ENCODE results near the gene ERF. TPM values are rescaled to one million over a fixed set of nuclear protein-coding genes. Genes with fewer than 3 reads are reported as not detected.
A peak's percentile ranks its signal among the peaks of the same experiment; 100 is the strongest.

ERF gene
- total and polyA plus RNA-seq, 2 donors (not counting 1 experiment from before 2014, with no cell fraction given): 48.6 to 51.5 TPM

- Histone ChIP-seq H3K27me3 (replicated peaks in 1 of 4; ENCODE audit: control extremely low read depth in 1 of 4, control insufficient read depth in 3 of 4, insufficient read depth in 4 of 4, low read length in 3 of 4) (no peaks in the 10 kb centered on the region), H3K36me3 (replicated peaks in 1 of 2; ENCODE audit: control extremely low read depth in 1 of 2, control insufficient read depth in 1 of 2, extremely low read depth in 1 of 2, insufficient read depth in 2 of 2, low read length in 1 of 2) (no peaks in the 10 kb centered on the region), H3K4me1 (ENCODE audit: control insufficient read depth in 2 of 2, insufficient read depth in 2 of 2, low read length in 2 of 2) (peaks cover 17 to 22% of the 10 kb centered on the region in 2 donors), H3K9ac (ENCODE audit: low read length) (no peak overlapping the region), H3K4me2 (replicated peaks; ENCODE audit: low read depth, low read length, poor library complexity, severe bottlenecking) (no peak overlapping the region), H3K4me3 (ENCODE audit: control extremely low read depth in 1 of 5, extremely low read depth in 1 of 5, insufficient read depth in 1 of 5, low read depth in 2 of 5, low read length in 4 of 5) (no peak overlapping the region), H2AFZ (ENCODE audit: insufficient read depth, low read depth, low read length, poor library complexity, severe bottlenecking) (no peak overlapping the region), H3K9me3 (ENCODE audit: control extremely low read depth in 1 of 3, control insufficient read depth in 2 of 3, insufficient read depth in 1 of 3, low read length in 2 of 3) (no peaks in the 10 kb centered on the region), H4K20me1 (ENCODE audit: control insufficient read depth, insufficient read depth, low read length, poor library complexity, severe bottlenecking) (no peaks in the 10 kb centered on the region), H3K79me2 (ENCODE audit: control insufficient read depth, insufficient read depth, low read length) (no peaks in the 10 kb centered on the region), H3K27ac (ENCODE audit: low read length in 2 of 2) (no peak overlapping the region)
- ATAC-seq (ENCODE audit: low read depth): no peak
- CTCF ChIA-PET: interaction anchor here (0.6 to 1.0 kb wide), 5 partner anchors 8 to 194 kb away, joined by 3 to 7 read pairs (median 4); no protein-coding TSS in a partner anchor
- POLR2A ChIA-PET: interaction anchor here (0.9 kb wide), 1 partner anchor 22 kb away, joined by 9 read pairs; no protein-coding TSS in a partner anchor
- Mint-ChIP-seq H3K27ac (no peak overlapping the region), H3K9me3 (ENCODE audit: insufficient read depth) (no peaks in the 10 kb centered on the region), H3K27me3 (no peaks in the 10 kb centered on the region), H3K4me1 (peaks cover 25% of the 10 kb centered on the region), H3K4me3 (peak overlapping the region; percentile 91)
- no CpG with 5 or more reads among the region's 8 CpGs for WGBS (ENCODE audit: insufficient coverage)
- DNase-seq: no peak
- intact Hi-C loops (cut with micrococcal nuclease): no loop called here
- TF ChIP-seq CTCF (IDR thresholded peaks at IDR 0.05): no peak
- no peak for TF ChIP-seq EZH2 (IDR thresholded peaks at IDR 0.05; ENCODE audit: borderline replicate concordance, insufficient read depth, low read depth, low read length, poor library complexity, severe bottlenecking)
Observed at GRCh38 chr19:42303876-42304275, 48.9 kb upstream of the ERF start.

GRCh38 chr19:42303101-42303464, 48.2 kb upstream of the ERF start:
- Histone ChIP-seq H3K4me2 (replicated peaks; ENCODE audit: low read depth, low read length, poor library complexity, severe bottlenecking) (peak overlapping the region; percentile 85), H3K9me3 (ENCODE audit: control extremely low read depth in 1 of 3, control insufficient read depth in 2 of 3, insufficient read depth in 1 of 3, low read length in 2 of 3) (no peaks in the 10 kb centered on the region), H3K27ac (ENCODE audit: low read length in 2 of 2) (no peak overlapping the region), H3K4me1 (ENCODE audit: control insufficient read depth in 2 of 2, insufficient read depth in 2 of 2, low read length in 2 of 2) (peaks cover 17 to 22% of the 10 kb centered on the region in 2 donors), H3K79me2 (ENCODE audit: control insufficient read depth, insufficient read depth, low read length) (no peaks in the 10 kb centered on the region), H3K9ac (ENCODE audit: low read length) (peak overlapping the region; percentile 75), H2AFZ (ENCODE audit: insufficient read depth, low read depth, low read length, poor library complexity, severe bottlenecking) (peak overlapping the region; percentile 81), H4K20me1 (ENCODE audit: control insufficient read depth, insufficient read depth, low read length, poor library complexity, severe bottlenecking) (no peaks in the 10 kb centered on the region), H3K27me3 (replicated peaks in 1 of 4; ENCODE audit: control extremely low read depth in 1 of 4, control insufficient read depth in 3 of 4, insufficient read depth in 4 of 4, low read length in 3 of 4) (no peaks in the 10 kb centered on the region), H3K36me3 (replicated peaks in 1 of 2; ENCODE audit: control extremely low read depth in 1 of 2, control insufficient read depth in 1 of 2, extremely low read depth in 1 of 2, insufficient read depth in 2 of 2, low read length in 1 of 2) (no peaks in the 10 kb centered on the region), H3K4me3 (ENCODE audit: control extremely low read depth in 1 of 5, extremely low read depth in 1 of 5, insufficient read depth in 1 of 5, low read depth in 2 of 5, low read length in 4 of 5) (peak overlapping the region in 4 of 5 experiments; percentile 58 to 80 (median 70))
- CTCF ChIA-PET: interaction anchor here (0.5 to 1.2 kb wide), 2 partner anchors 18 to 121 kb away, joined by 3 read pairs; no protein-coding TSS in a partner anchor
- no peak for ATAC-seq (ENCODE audit: low read depth)
- WGBS (ENCODE audit: insufficient coverage): 97% methylated on average over 3 of the region's 11 CpGs
- Mint-ChIP-seq H3K27ac (peak overlapping the region; percentile 78), H3K27me3 (no peaks in the 10 kb centered on the region), H3K4me1 (peaks cover 25% of the 10 kb centered on the region), H3K4me3 (peak overlapping the region; percentile 91), H3K9me3 (ENCODE audit: insufficient read depth) (no peaks in the 10 kb centered on the region)
- intact Hi-C loops (cut with micrococcal nuclease): no loop called here
- POLR2A ChIA-PET: interaction anchor here (1.3 kb wide), 1 partner anchor 12 kb away, joined by 3 read pairs; no protein-coding TSS in a partner anchor
- no peak for DNase-seq
- TF ChIP-seq CTCF (IDR thresholded peaks at IDR 0.05) (no peak), EZH2 (IDR thresholded peaks at IDR 0.05; ENCODE audit: borderline replicate concordance, insufficient read depth, low read depth, low read length, poor library complexity, severe bottlenecking) (no peak)

All from B cell (primary cell).